MM.1S (cell line): ENCODE results near the gene PCDHGB2.
"Not testable (repeated sequence)": the region's sequence is repeated elsewhere in the genome, so short reads cannot be mapped to it uniquely, and the experiment has no call there.

ENCODE experiments used
- DNase-seq: peaks from one replicate; pipeline ENCODE4 v3.0.0-alpha.2; 2015
- H2AFZ ChIP-seq: fragments of 300-600 bp; sonication (generic); 2 replicates; pipeline ENCODE4 v1.6.0; 2016; ENCODE audit warnings: antibody characterized with exemption, low read length
- H3F3A ChIP-seq: fragments of 300-600 bp; sonication (generic); 2 replicates; pipeline ENCODE4 v1.6.1; 2016; ENCODE audit warnings: mild to moderate bottlenecking, antibody characterized with exemption, low read length, moderate library complexity, mixed read lengths; ENCODE audit not compliant: insufficient read depth
- H3K27ac ChIP-seq: fragments of 300-600 bp; sonication (generic); 2 replicates; pipeline ENCODE4 v1.5.1; 2016; ENCODE audit warnings: mild to moderate bottlenecking, low read length
- H3K27me3 ChIP-seq: fragments of 300-600 bp; sonication (generic); replicated peaks from 2 replicates; pipeline ENCODE4 v1.6.0; 2016; ENCODE audit warnings: low read length; ENCODE audit not compliant: insufficient read depth
- H3K36me3 ChIP-seq: fragments of 300-600 bp; sonication (generic); replicated peaks from 2 replicates; pipeline ENCODE4 v1.6.1; 2016; ENCODE audit warnings: mild to moderate bottlenecking, low read length, mixed read lengths; ENCODE audit not compliant: insufficient read depth
- H3K4me1 ChIP-seq: fragments of 300-600 bp; sonication (generic); 2 replicates; pipeline ENCODE4 v1.6.1; 2016; ENCODE audit warnings: low read length, mixed read lengths
- H3K4me2 ChIP-seq: fragments of 300-600 bp; sonication (generic); 2 replicates; pipeline ENCODE4 v1.6.0; 2016; ENCODE audit warnings: low read depth, low read length
- H3K4me3 ChIP-seq: fragments of 300-600 bp; sonication (generic); 2 replicates; pipeline ENCODE4 v1.5.1; 2016; ENCODE audit warnings: low read length, mixed read lengths
- H3K79me2 ChIP-seq: fragments of 300-600 bp; sonication (generic); 2 replicates; pipeline ENCODE4 v1.6.1; 2016; ENCODE audit warnings: mixed run types, low read length, mixed read lengths
- H3K9ac ChIP-seq: fragments of 300-600 bp; sonication (generic); 2 replicates; pipeline ENCODE4 v1.6.1; 2016; ENCODE audit warnings: low read length, mixed read lengths
- H3K9me2 ChIP-seq: fragments of 300-600 bp; sonication (generic); replicated peaks from 2 replicates; pipeline ENCODE4 v1.6.1; 2016; ENCODE audit warnings: mild to moderate bottlenecking, low read length, mixed read lengths; ENCODE audit not compliant: insufficient read depth
- H3K9me3 ChIP-seq: fragments of 300-600 bp; sonication (generic); replicated peaks from 2 replicates; pipeline ENCODE4 v1.6.1; 2016; ENCODE audit warnings: mild to moderate bottlenecking, low read length, mixed read lengths; ENCODE audit not compliant: insufficient read depth
- H4K20me1 ChIP-seq: fragments of 300-600 bp; sonication (generic); 2 replicates; pipeline ENCODE4 v1.6.1; 2016; ENCODE audit warnings: mild to moderate bottlenecking, low read length, moderate library complexity, mixed read lengths; ENCODE audit not compliant: insufficient read depth
- CTCF ChIP-seq: fragments of 300-600 bp; sonication (generic); IDR thresholded peaks from 2 replicates; pipeline ENCODE4 v1.5.1; 2016; ENCODE audit warnings: antibody characterized with exemption, low read length, mixed read lengths
- EZH2 ChIP-seq: fragments of 300-600 bp; sonication (generic); optimal IDR thresholded peaks from 2 replicates; pipeline ENCODE3; 2017; ENCODE audit warnings: low read depth, mild to moderate bottlenecking, antibody characterized with exemption, low read length, mixed read lengths
- EZH2phosphoT487 ChIP-seq: fragments of 300-600 bp; sonication (generic); IDR thresholded peaks from 2 replicates; pipeline ENCODE4 v1.6.1; 2018; ENCODE audit warnings: antibody characterized with exemption, low read length

Gene PCDHGB2

DNA sequence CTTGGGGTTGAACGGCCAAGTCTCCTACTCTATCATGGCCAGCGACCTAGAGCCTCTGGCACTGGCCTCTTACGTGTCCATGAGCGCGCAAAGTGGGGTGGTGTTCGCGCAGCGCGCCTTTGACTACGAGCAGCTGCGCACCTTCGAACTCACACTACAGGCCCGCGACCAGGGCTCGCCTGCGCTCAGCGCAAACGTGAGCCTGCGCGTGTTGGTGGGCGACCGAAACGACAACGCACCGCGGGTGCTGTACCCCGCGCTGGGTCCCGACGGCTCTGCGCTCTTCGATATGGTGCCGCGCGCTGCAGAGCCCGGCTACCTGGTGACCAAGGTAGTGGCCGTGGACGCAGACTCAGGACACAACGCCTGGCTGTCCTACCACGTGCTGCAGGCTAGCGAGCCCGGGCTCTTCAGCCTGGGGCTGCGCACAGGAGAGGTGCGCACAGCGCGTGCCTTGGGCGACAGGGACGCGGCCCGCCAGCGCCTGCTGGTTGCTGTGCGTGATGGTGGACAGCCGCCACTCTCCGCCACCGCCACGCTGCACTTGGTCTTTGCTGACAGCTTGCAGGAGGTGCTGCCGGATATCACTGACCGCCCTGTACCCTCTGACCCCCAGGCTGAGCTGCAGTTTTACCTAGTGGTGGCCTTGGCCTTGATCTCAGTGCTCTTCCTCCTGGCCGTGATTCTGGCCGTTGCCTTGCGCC, 39.9 kb downstream of the PCDHGB2 start:
- no peaks in the 10 kb centered on the region for H3K4me1 ChIP-seq
- no peaks in the 10 kb centered on the region for H3K36me3 ChIP-seq
- H2AFZ ChIP-seq: no peak overlapping the region
- TF ChIP-seq EZH2phosphoT487: no peak
- TF ChIP-seq CTCF: no peak
- TF ChIP-seq EZH2: no peak
- no peaks in the 10 kb centered on the region for H3K79me2 ChIP-seq
- H4K20me1 ChIP-seq: no peaks in the 10 kb centered on the region
- no peaks in the 10 kb centered on the region for H3K9me2 ChIP-seq
- no peak overlapping the region for H3K9ac ChIP-seq
- H3K9me3 ChIP-seq: no peaks in the 10 kb centered on the region
- H3K4me3 ChIP-seq: no peak overlapping the region
- peaks cover 11% of the 10 kb centered on the region; the same call in 1 of the 2 replicates for H3K27me3 ChIP-seq
- no peaks in the 10 kb centered on the region for H3F3A ChIP-seq
- no peak overlapping the region for H3K4me2 ChIP-seq
- DNase-seq: no peak
- H3K27ac ChIP-seq: no peak overlapping the region

DNA sequence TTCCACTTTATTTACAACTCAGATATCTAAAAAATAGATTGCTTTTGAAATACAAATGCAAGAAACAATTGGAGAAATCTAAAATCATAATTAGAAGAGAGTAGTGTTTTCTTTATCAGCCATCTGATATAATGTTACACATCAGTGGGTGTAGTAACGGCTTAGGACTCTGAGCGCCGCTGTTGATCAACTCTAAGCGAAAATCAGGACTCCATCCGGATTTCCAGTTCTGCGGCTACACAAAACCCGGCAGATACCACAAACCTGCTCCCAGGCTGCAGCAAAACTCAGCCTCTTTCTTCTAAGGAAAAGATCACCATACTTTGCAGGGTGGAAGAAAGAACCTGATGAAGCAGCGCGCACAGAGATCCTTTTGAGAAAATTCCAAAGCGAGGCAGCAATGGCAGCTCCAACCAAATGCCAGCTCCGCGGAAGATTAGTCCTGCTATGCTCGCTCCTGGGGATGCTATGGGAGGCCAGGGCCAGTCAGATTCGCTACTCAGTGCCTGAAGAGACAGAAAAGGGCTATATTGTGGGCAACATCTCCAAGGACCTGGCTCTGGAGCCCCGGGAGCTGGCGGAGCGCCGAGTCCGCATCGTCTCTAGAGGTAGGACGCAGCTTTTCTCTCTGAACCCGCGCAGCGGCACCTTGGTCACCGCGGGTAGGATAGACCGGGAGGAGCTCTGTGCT, 42.9 kb downstream of the PCDHGB2 start, which contains the start of gene PCDHGA9:
TSS of gene PCDHGA9 (plus strand) at position 226 of the 691 bp plus-strand sequence. CDS start at position 401, 175 bp downstream.
- Histone ChIP-seq H3K4me3 (no peak within 1 kb of the TSS), H3K79me2 (no peaks in the 10 kb centered on the region), H3K27me3 (peaks cover 11% of the 10 kb centered on the region; the same call in 1 of the 2 replicates), H2AFZ (0 out of 2 replicates have a peak within 1 kb of the TSS, but pooled peaks have one; percentile 21), H3K36me3 (no peaks in the 10 kb centered on the region; the same call in 1 of the 2 replicates), H3K9me3 (no peaks in the 10 kb centered on the region), H4K20me1 (no peaks in the 10 kb centered on the region), H3K27ac (no peak within 1 kb of the TSS), H3K9ac (no peak within 1 kb of the TSS), H3F3A (no peaks in the 10 kb centered on the region), H3K4me1 (no peaks in the 10 kb centered on the region), H3K4me2 (no peak within 1 kb of the TSS), H3K9me2 (no peaks in the 10 kb centered on the region)
- TF ChIP-seq CTCF (peak; percentile 45), EZH2phosphoT487 (no peak), EZH2 (no peak)
- peak; percentile 23 for DNase-seq

DNA sequence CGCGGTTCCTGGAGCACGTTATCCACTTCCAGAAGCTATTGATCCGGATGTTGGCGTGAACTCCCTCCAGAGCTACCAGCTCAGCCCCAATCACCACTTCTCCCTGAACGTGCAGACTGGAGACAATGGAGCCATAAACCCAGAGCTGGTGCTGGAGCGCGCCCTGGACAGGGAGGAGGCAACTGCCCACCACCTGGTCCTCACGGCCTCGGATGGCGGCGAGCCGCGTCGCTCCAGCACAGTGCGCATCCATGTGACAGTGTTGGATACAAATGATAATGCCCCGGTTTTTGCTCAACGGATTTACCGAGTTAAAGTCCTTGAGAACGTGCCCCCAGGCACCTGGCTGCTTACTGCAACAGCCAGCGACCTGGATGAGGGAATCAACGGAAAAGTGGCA, 43.6 kb downstream of the PCDHGB2 start:
- DNase-seq: no peak
- H3K27me3 ChIP-seq: peaks cover 11% of the 10 kb centered on the region; the same call in 1 of the 2 replicates
- H3K4me1 ChIP-seq: no peaks in the 10 kb centered on the region
- H3F3A ChIP-seq: no peaks in the 10 kb centered on the region
- no peak overlapping the region for H2AFZ ChIP-seq
- H3K4me3 ChIP-seq: no peak overlapping the region
- no peaks in the 10 kb centered on the region for H3K9me3 ChIP-seq
- TF ChIP-seq EZH2 (no peak), EZH2phosphoT487 (no peak), CTCF (no peak)
- H3K9ac ChIP-seq: no peak overlapping the region
- no peaks in the 10 kb centered on the region; the same call in 1 of the 2 replicates for H3K36me3 ChIP-seq
- H3K9me2 ChIP-seq: no peaks in the 10 kb centered on the region
- H3K4me2 ChIP-seq: no peak overlapping the region
- H3K27ac ChIP-seq: no peak overlapping the region
- no peaks in the 10 kb centered on the region for H4K20me1 ChIP-seq
- H3K79me2 ChIP-seq: no peaks in the 10 kb centered on the region

DNA sequence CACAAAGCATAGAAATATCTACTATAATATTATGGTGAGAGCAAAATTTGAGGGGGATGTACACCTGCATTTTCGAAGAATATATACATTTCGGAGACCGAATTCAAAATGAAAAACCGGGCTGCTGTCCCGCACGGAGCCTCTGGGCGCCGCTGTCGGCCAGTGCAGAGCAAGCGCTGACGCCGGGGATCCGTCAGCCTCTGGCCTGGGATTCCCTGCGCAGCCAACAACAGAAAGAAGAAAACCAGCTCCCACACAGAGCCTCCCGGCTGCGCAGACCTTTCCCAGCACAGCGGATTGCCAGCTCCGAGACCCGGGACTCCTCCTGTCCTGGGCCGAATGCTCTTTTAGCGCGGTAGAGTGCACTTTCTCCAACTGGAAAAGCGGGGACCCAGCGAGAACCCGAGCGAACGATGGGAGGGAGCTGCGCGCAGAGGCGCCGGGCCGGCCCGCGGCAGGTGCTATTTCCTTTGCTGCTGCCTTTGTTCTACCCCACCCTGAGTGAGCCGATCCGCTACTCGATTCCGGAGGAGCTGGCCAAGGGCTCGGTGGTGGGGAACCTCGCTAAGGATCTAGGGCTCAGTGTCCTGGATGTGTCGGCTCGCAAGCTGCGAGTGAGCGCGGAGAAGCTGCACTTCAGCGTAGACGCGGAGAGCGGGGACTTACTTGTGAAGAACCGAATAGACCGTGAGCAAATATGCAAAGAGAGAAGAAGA, 48.2 kb downstream of the PCDHGB2 start, which contains the start of gene PCDHGB6:
TSS of gene PCDHGB6 (plus strand) at position 232 of the 716 bp plus-strand sequence. CDS start at position 414, 182 bp downstream.
- not testable (repeated sequence) for H3K27me3 ChIP-seq, H3K9ac ChIP-seq, H3K4me2 ChIP-seq, H3K9me3 ChIP-seq, H3K79me2 ChIP-seq, DNase-seq, H3K4me1 ChIP-seq, H3F3A ChIP-seq, H3K27ac ChIP-seq, H4K20me1 ChIP-seq, H3K4me3 ChIP-seq, H3K9me2 ChIP-seq, H3K36me3 ChIP-seq, H2AFZ ChIP-seq
